Activated CD8-positive, alpha-beta memory T cell treated with anti-CD3 and anti-CD28 coated beads, Interleukin-2, amount 10 ng/mL, durations not matched to agents 7 days and 5 days (primary cell): ENCODE results near the gene NCOA6. TPM values are rescaled to one million over a fixed set of nuclear protein-coding genes. Genes with fewer than 3 reads are reported as not detected.

Source experiments
- total RNA-seq, 2 experiments: library from RNA; stranded (reverse); gene quantifications; one replicate each; pipeline ENCODE4 v1.2.3, GENCODE V29; 2021

NCOA6 gene
- total RNA-seq, 2 experiments from 2014 or later: 29.5 to 34.0 TPM

Other genes starting within 250 kb of the NCOA6 start
- gene PIGU, start 148.6 kb downstream of the NCOA6 start, total RNA-seq: 10 to 100 TPM; 20.5 to 20.7 TPM
- 1 to 10 TPM; 1.4 to 2.4 TPM for gene TP53INP2, start 121.3 kb downstream of the NCOA6 start, total RNA-seq
- gene GGT7, start 47.2 kb upstream of the NCOA6 start, total RNA-seq: 1 to 10 TPM; 3.5 to 4.6 TPM
- 10 to 100 TPM in 1 of 2 experiments, 1 to 10 TPM in 1; 8.9 to 22.5 TPM for gene ACSS2, start 51.0 kb upstream of the NCOA6 start, total RNA-seq
- gene GSS, start 130.2 kb upstream of the NCOA6 start, total RNA-seq: 10 to 100 TPM; 59.4 to 64.6 TPM
- under 1 TPM; 0.16 to 0.26 TPM for gene MYH7B, start 130.2 kb upstream of the NCOA6 start, total RNA-seq